Skin epidermis (tissue), 12 donors: Measurements from ENCODE around the gene CR1L.
"Not testable (repeated sequence)": the region's sequence is repeated elsewhere in the genome, so short reads cannot be mapped to it uniquely, and the experiment has no call there.

Source experiments
- H3K27ac ChIP-seq, 21 experiments: fragments of 200-600 bp; sonication (generic) in 11 of 21; one replicate each; pipeline ENCODE4 v1.5.0; 2020; ENCODE audit warnings: mild to moderate bottlenecking in 3 of 21, inconsistent platforms in 2 of 21, moderate library complexity in 2 of 21
- H3K4me3 ChIP-seq, 7 experiments: fragments of 200-600 bp; sonication (generic) in 2 of 7; one replicate each; pipeline ENCODE4 v1.5.0; 2020; ENCODE audit warnings: inconsistent platforms in 2 of 7, mild to moderate bottlenecking in 2 of 7, moderate library complexity in 1 of 7

Gene CR1L

GRCh38 chr1:207762622-207763021, 117.7 kb downstream of the CR1L start:
- H3K4me3 ChIP-seq, result no peak overlapping the region

GRCh38 chr1:207763091-207763490, 118.2 kb downstream of the CR1L start:
- H3K27ac ChIP-seq, result no peak overlapping the region

More at GRCh38 chr1:207762622-207763021, 117.7 kb downstream of the CR1L start:
- no peak overlapping the region for H3K27ac ChIP-seq

GRCh38 chr1:207763972-207764371, 119.0 kb downstream of the CR1L start:
- no peak overlapping the region for H3K4me3 ChIP-seq
- no peak overlapping the region for H3K27ac ChIP-seq

More at GRCh38 chr1:207763091-207763490, 118.2 kb downstream of the CR1L start:
- H3K4me3 ChIP-seq, result no peak overlapping the region

- no peak overlapping the region for H3K27ac ChIP-seq
- H3K4me3 ChIP-seq, result no peak overlapping the region
Measured at GRCh38 chr1:207766569-207766968, 121.6 kb downstream of the CR1L start.

- not testable (repeated sequence) for H3K4me3 ChIP-seq, H3K27ac ChIP-seq
Measured at GRCh38 chr1:207770514-207770913, 125.6 kb downstream of the CR1L start.
